Mucosa of descending colon (tissue), 3 donors: Measurements from ENCODE around the gene RUNX1. TPM values are rescaled to one million over a fixed set of nuclear protein-coding genes. Genes with fewer than 3 reads are reported as not detected.

Source experiments
- ATAC-seq: fragments of 200-7000 bp; cut with Tn5 transposase; one replicate; pipeline ENCODE4 v1.9.1; 2020; ENCODE audit warnings: mild to moderate bottlenecking, moderate library complexity
- DNase-seq, 3 donors: peaks; one replicate each; pipeline ENCODE4 v3.0.0-alpha.2; 2020
- H3K36me3 ChIP-seq: fragments of 200-600 bp; one replicate; pipeline ENCODE4 v1.8.0; 2021; ENCODE audit warnings: low read depth, mild to moderate bottlenecking
- H3K4me1 ChIP-seq: fragments of 200-600 bp; one replicate; pipeline ENCODE4 v1.8.0; 2021; ENCODE audit warnings: low read depth, mild to moderate bottlenecking
- H3K4me3 ChIP-seq: fragments of 200-600 bp; one replicate; pipeline ENCODE4 v1.8.0; 2021; ENCODE audit warnings: mild to moderate bottlenecking
- H3K9me3 ChIP-seq: fragments of 200-600 bp; one replicate; pipeline ENCODE4 v1.8.0; 2021; ENCODE audit warnings: mild to moderate bottlenecking
- intact Hi-C, 2 donors: fragments of 100-400 bp; cut with DNase I in 1 of 2; cut with micrococcal nuclease in 1 of 2; formaldehyde crosslinking; loops; one replicate each; pipeline versions ENCODE4 v1.11.0 to v1.11.1; 2022; cut with DNase I, micrococcal nuclease
- total RNA-seq, 3 donors: library from RNA; stranded (reverse); fragmentation: NEBNext Ultra II Directional in 2 of 3; extraction: Animal tissue kit (Norgen Biotek cat#: 25700) in 2 of 3; gene quantifications; one replicate each; pipeline versions ENCODE4 v1.2.1 to v1.2.4, GENCODE V29; 2021 to 2023
- TF ChIP-seq, protein P1 (sequence below): fragments of 200-600 bp; IDR thresholded peaks from one replicate; pipeline ENCODE4 v1.8.0; 2022; ENCODE audit warnings: antibody characterized with exemption, mild to moderate bottlenecking
- donor health status: DM: no; HTN: no; CAD: no; lungs with moderate emphysema.
- donor health status: DM: no; HTN: no; CAD: no.
- donor health status: DM: no; HTN: yes; CAD: no.

The RUNX1 gene
- total RNA-seq, 3 donors from 2014 or later = 16.5 to 29.4 (median 24.0) TPM

GRCh38 chr21:34771512-34772028, 277.5 kb downstream of the RUNX1 start:
- Histone ChIP-seq H3K4me1 (no peaks in the 10 kb centered on the region), H3K4me3 (no peak overlapping the region), H3K9me3 (no peaks in the 10 kb centered on the region), H3K36me3 (no peaks in the 10 kb centered on the region)
- DNase-seq = no peak
- no peak for ATAC-seq
- intact Hi-C loops = no loop called here
- TF ChIP-seq, protein P1, sequence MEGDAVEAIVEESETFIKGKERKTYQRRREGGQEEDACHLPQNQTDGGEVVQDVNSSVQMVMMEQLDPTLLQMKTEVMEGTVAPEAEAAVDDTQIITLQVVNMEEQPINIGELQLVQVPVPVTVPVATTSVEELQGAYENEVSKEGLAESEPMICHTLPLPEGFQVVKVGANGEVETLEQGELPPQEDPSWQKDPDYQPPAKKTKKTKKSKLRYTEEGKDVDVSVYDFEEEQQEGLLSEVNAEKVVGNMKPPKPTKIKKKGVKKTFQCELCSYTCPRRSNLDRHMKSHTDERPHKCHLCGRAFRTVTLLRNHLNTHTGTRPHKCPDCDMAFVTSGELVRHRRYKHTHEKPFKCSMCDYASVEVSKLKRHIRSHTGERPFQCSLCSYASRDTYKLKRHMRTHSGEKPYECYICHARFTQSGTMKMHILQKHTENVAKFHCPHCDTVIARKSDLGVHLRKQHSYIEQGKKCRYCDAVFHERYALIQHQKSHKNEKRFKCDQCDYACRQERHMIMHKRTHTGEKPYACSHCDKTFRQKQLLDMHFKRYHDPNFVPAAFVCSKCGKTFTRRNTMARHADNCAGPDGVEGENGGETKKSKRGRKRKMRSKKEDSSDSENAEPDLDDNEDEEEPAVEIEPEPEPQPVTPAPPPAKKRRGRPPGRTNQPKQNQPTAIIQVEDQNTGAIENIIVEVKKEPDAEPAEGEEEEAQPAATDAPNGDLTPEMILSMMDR = no peak

DNA sequence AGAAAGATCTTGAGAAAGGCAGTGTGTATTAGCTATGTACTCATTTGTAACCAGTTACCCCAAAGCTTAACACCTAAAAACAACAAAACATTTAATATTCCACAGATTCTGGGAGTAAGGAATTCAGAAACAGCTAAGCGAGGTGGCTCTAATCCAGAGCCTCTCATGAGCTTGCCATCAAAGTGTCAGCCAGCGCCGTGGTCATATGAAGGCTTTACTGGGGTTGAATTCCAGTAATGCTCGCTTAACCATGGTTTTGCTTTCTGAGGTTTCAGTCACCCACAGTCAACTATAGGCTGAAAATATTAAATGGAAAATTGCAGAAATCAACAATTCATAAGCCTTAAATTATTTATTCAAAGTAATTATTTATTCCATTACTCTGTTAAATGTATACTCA, 278.5 kb downstream of the RUNX1 start:
- TF ChIP-seq, protein P1 = no peak

GRCh38 chr21:34768326-34768725, 280.8 kb downstream of the RUNX1 start:
- Histone ChIP-seq H3K4me3 (no peak overlapping the region), H3K4me1 (no peaks in the 10 kb centered on the region), H3K36me3 (no peaks in the 10 kb centered on the region), H3K9me3 (no peaks in the 10 kb centered on the region)
- DNase-seq (no peak), ATAC-seq (no peak)
- intact Hi-C loops = no loop called here
- TF ChIP-seq, protein P1 = no peak

More for the DNA sequence above, 278.5 kb downstream of the RUNX1 start:
- no peak for DNase-seq
- Histone ChIP-seq H3K36me3 (no peaks in the 10 kb centered on the region), H3K4me1 (no peaks in the 10 kb centered on the region), H3K4me3 (no peak overlapping the region), H3K9me3 (no peaks in the 10 kb centered on the region)
- no peak for ATAC-seq
- intact Hi-C loops = no loop called here

DNA sequence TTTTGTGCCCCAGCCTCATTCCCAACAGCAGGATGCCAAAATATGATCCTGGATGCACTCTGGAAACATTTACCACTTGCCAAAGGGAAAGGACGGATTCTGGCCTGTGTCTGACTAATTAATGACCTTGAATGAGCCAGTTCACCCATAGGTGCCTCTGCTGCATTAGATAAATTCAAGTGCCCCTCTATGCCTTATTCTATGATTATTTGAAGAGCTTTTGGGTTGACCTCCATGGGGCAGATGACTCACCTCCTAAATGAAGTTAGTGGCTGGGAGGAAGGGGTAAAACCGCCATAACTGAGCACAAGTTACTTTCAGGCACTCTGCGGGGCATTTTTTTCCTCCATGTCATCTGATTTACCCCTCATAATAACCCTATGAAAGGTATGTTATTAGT, 282.2 kb downstream of the RUNX1 start:
- ATAC-seq = no peak
- TF ChIP-seq, protein P1 = no peak
- DNase-seq = no peak
- no peaks in the 10 kb centered on the region for H3K9me3 ChIP-seq
- no peaks in the 10 kb centered on the region for H3K4me1 ChIP-seq
- intact Hi-C loops = no loop called here
- no peaks in the 10 kb centered on the region for H3K36me3 ChIP-seq
- H3K4me3 ChIP-seq = no peak overlapping the region

GRCh38 chr21:34765619-34766018, 283.5 kb downstream of the RUNX1 start:
- H3K9me3 ChIP-seq = no peaks in the 10 kb centered on the region
- no peak overlapping the region for H3K4me3 ChIP-seq
- TF ChIP-seq, protein P1 = no peak
- H3K4me1 ChIP-seq = no peaks in the 10 kb centered on the region
- no peak for ATAC-seq
- intact Hi-C loops = no loop called here
- DNase-seq = no peak
- no peaks in the 10 kb centered on the region for H3K36me3 ChIP-seq
